NCI-H526 (cell line): ENCODE data around the gene SLC1A1.

ENCODE experiments used
- DNase-seq, 2 experiments: peaks; one replicate each; lab custom pipeline; 2025; lab: John Stamatoyannopoulos, UW

SLC1A1 gene

DNA sequence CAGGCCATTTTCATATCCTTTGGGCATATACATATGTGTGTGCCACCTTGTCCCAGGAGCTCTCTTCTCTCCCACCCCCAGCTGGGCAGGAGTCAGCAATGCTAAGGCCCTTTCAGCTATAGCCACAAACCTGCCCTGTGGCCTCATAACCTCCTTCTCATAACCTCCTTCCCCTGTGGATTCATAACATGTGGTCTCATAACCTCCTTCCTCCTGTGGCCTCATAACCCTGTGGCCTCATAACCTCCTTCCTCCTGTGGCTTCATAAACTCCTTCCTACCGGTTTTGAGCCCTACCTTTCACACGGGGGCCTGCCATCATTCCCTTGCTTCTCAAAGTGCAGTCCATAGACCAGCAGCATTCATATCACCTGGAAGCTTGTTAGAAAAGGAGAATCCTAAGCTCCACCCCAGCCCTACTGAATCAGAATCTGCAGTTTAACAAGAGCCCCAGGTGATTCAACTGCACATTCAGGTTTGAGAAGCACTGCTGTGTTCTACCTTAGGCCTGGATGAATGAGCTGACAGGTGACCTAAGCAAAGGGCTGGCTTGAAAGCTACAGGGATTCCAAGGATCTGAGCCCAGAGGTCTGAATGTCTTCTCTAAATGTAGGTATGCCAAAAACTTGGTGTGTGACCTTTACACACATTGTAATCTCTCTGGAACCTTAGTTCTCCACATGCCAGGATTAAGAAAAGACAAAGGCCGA is 129.9 kb downstream of the SLC1A1 start:
- DNase-seq = no peak

GRCh38 chr9:4620881-4621555 is 130.8 kb downstream of the SLC1A1 start:
- DNase-seq = no peak

GRCh38 chr9:4622016-4622415 is 131.7 kb downstream of the SLC1A1 start:
- DNase-seq = no peak

- DNase-seq = no peak
Measured at GRCh38 chr9:4630836-4631235, 140.6 kb downstream of the SLC1A1 start.
